DMS153 treated with DMSO at 0.1 percent for 48 hours (cell line): Measurements from ENCODE around the gene DNM3.
"Not testable (repeated sequence)": the region's sequence is repeated elsewhere in the genome, so short reads cannot be mapped to it uniquely, and the experiment has no call there.

Source experiments
- DNase-seq: peaks from one replicate; lab custom pipeline; 2025; ENCODE audit not compliant: unreplicated experiment; lab: John Stamatoyannopoulos, UW

The DNM3 gene

GRCh38 chr1:172005856-172006255 lies 164.6 kb downstream of the DNM3 start:
- no peak for DNase-seq

- DNase-seq = no peak
Observed at GRCh38 chr1:172006660-172007059, 165.4 kb downstream of the DNM3 start.

- no peak for DNase-seq
Observed at GRCh38 chr1:172018727-172019311, 177.5 kb downstream of the DNM3 start.

- no peak for DNase-seq
Observed at GRCh38 chr1:172019976-172020375, 178.7 kb downstream of the DNM3 start.

- no peak for DNase-seq
Observed at GRCh38 chr1:172024516-172024915, 183.2 kb downstream of the DNM3 start.

GRCh38 chr1:172024944-172025738 lies 183.8 kb downstream of the DNM3 start:
- not testable (repeated sequence) for DNase-seq

- no peak for DNase-seq
Observed at GRCh38 chr1:172040466-172040865, 199.2 kb downstream of the DNM3 start.

- DNase-seq = no peak
Observed at GRCh38 chr1:172041102-172041501, 199.8 kb downstream of the DNM3 start.

- no peak for DNase-seq
Observed at GRCh38 chr1:172041742-172042141, 200.4 kb downstream of the DNM3 start.

GRCh38 chr1:172043900-172044299 lies 202.6 kb downstream of the DNM3 start:
- DNase-seq = no peak

GRCh38 chr1:172051898-172052297 lies 210.6 kb downstream of the DNM3 start:
- no peak for DNase-seq

- DNase-seq = no peak
Observed at GRCh38 chr1:172054172-172054571, 212.9 kb downstream of the DNM3 start.

GRCh38 chr1:172055816-172056419 lies 214.6 kb downstream of the DNM3 start:
- not testable (repeated sequence) for DNase-seq

GRCh38 chr1:172068334-172068733 lies 227.0 kb downstream of the DNM3 start:
- no peak for DNase-seq

- DNase-seq = no peak
Observed at GRCh38 chr1:172069051-172069450, 227.8 kb downstream of the DNM3 start.

GRCh38 chr1:172069534-172069933 lies 228.2 kb downstream of the DNM3 start:
- DNase-seq = no peak

GRCh38 chr1:172070055-172070454 lies 228.8 kb downstream of the DNM3 start:
- DNase-seq = no peak

GRCh38 chr1:172071746-172072145 lies 230.4 kb downstream of the DNM3 start:
- DNase-seq = no peak

GRCh38 chr1:172079859-172080258 lies 238.6 kb downstream of the DNM3 start:
- not testable (repeated sequence) for DNase-seq

- no peak for DNase-seq
Observed at GRCh38 chr1:172083191-172083590, 241.9 kb downstream of the DNM3 start.

GRCh38 chr1:172084876-172085275 lies 243.6 kb downstream of the DNM3 start:
- DNase-seq = no peak

- no peak for DNase-seq
Observed at GRCh38 chr1:172085317-172085716, 244.0 kb downstream of the DNM3 start.
